ENCODE measurements around the gene CCDC6. TPM values are rescaled to one million over a fixed set of nuclear protein-coding genes. Genes with fewer than 3 reads are reported as not detected.

CCDC6 gene
- total and polyA plus RNA-seq, 2 of the 4 experiments (the other 2 are of a cell fraction): 21.8 to 30.8 TPM

DNA sequence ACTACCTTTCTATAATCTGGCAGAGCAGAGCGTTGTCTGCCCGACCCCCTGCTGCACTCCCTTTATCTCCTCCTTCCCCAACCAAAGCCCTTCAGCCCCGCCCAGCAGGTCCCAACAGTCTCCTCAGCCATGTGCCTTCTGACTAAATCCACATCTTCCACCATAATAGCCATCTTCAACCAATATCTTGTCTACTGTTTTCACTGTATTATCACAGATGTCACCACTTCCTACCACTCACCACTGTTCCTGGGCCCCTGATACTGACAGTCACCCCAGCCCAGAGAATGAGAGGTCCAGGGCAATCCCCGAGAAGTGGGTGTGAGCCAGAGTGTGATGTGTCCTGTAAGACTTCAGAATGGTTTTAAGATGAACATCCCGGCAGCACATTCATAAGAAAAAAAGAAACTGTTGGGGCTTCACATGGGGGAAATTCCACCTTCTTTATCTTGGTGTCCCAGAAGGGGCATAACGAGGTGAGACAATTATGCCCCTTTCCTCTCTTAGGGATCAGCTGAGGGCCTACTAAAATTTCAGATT lies 25.3 kb downstream of the CCDC6 start:
- H2AK5ac ChIP-seq (ENCODE audit: low read depth, low read length): no peak overlapping the region
- ATAC-seq (ENCODE audit: low read depth) (no peak), DNase-seq (no peak)
- H4K8ac ChIP-seq (ENCODE audit: low read depth in 2 of 2, low read length in 2 of 2): no peak overlapping the region
- BruUV-seq (replicated peaks): no TSS peak
- TF ChIP-seq NFE2L2 (IDR thresholded peaks at IDR 0.05; ENCODE audit: low read depth, low read length): no peak
- TF ChIP-seq MXI1 (IDR thresholded peaks at IDR 0.05; ENCODE audit: borderline replicate concordance, low read depth, low read length): no peak
- TF ChIP-seq RFX5 (IDR thresholded peaks at IDR 0.05; ENCODE audit: low read depth, low read length): no peak
- TF ChIP-seq RAD21 (IDR thresholded peaks at IDR 0.05; ENCODE audit: low read length): no peak
- TF ChIP-seq, protein P1, sequence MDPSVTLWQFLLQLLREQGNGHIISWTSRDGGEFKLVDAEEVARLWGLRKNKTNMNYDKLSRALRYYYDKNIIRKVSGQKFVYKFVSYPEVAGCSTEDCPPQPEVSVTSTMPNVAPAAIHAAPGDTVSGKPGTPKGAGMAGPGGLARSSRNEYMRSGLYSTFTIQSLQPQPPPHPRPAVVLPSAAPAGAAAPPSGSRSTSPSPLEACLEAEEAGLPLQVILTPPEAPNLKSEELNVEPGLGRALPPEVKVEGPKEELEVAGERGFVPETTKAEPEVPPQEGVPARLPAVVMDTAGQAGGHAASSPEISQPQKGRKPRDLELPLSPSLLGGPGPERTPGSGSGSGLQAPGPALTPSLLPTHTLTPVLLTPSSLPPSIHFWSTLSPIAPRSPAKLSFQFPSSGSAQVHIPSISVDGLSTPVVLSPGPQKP (IDR thresholded peaks at IDR 0.05; ENCODE audit: borderline replicate concordance, low read depth, low read length): no peak
- TF ChIP-seq CEBPB (IDR thresholded peaks at IDR 0.05; ENCODE audit: low read depth, low read length): no peak
- no peak overlapping the region for H3K9ac ChIP-seq (ENCODE audit: low read depth, low read length)
- H2AFZ ChIP-seq (replicated peaks; ENCODE audit: low read length, poor library complexity): no peak overlapping the region
- H3K27me3 ChIP-seq (ENCODE audit: control insufficient read depth, insufficient read depth, low read length): no peaks in the 10 kb centered on the region
- peaks cover 29 to 62% of the 10 kb centered on the region in 2 experiments for H3K79me1 ChIP-seq (ENCODE audit: low read depth in 1 of 2, low read length in 2 of 2)
- H2BK20ac ChIP-seq (ENCODE audit: low read depth, low read length): no peak overlapping the region
- intact Hi-C loops (cut with micrococcal nuclease): no loop called here
- H3K23ac ChIP-seq (ENCODE audit: low read depth, low read length): no peak overlapping the region
- H3K9me1 ChIP-seq (ENCODE audit: insufficient read depth, low read length): peaks cover 4% of the 10 kb centered on the region; the same call in 1 of the 2 replicates
- no peak overlapping the region for H3K4ac ChIP-seq (ENCODE audit: low read depth, low read length)
- no peaks in the 10 kb centered on the region for H3K9me3 ChIP-seq (ENCODE audit: control insufficient read depth, insufficient read depth, low read length)
- H3K36me3 ChIP-seq (ENCODE audit: control insufficient read depth, insufficient read depth, low read length): no peaks in the 10 kb centered on the region
- no peaks in the 10 kb centered on the region; the same call in 1 of the 2 replicates for H3K4me1 ChIP-seq (ENCODE audit: control insufficient read depth, insufficient read depth, low read length)
- ChIA-PET CTCF (no interaction called here), POLR2A (ENCODE audit: unreplicated experiment) (no interaction called here)
- H2BK15ac ChIP-seq (ENCODE audit: low read depth, low read length): no peak overlapping the region
- no peak overlapping the region for H3K18ac ChIP-seq (ENCODE audit: low read depth, low read length)
- in situ Hi-C loops (cut with MboI; ENCODE audit: low sequenced_read_pairs): loop anchor here (25.0 kb wide), 1 partner anchor 531 kb away; no protein-coding TSS in a partner anchor
- WGBS, 2 experiments (ENCODE audit: extremely low coverage in 2 of 2, insufficient read length in 1 of 2): 86% methylated on average over 2 of the region's 6 CpGs; no CpG with 5 or more reads in 1 of the 2 experiments
- H2BK120ac ChIP-seq (ENCODE audit: low read depth, low read length): no peak overlapping the region
- no peak overlapping the region for H3K56ac ChIP-seq (ENCODE audit: extremely low read depth, insufficient read depth, low read length)
- no peak overlapping the region for H2AK9ac ChIP-seq (replicated peaks; ENCODE audit: low read depth, low read length, poor library complexity)
- no peak overlapping the region for H3K27ac ChIP-seq (ENCODE audit: insufficient read depth, low read length)
- H3K4me2 ChIP-seq (ENCODE audit: low read depth, low read length): no peak overlapping the region
- H4K91ac ChIP-seq (ENCODE audit: insufficient read depth, low read depth, low read length): no peak overlapping the region
- H4K5ac ChIP-seq (ENCODE audit: low read depth, low read length): no peak overlapping the region
- H3K14ac ChIP-seq (replicated peaks; ENCODE audit: low read depth, low read length): no peak overlapping the region
- dilution Hi-C loops (cut with HindIII; ENCODE audit: low sequenced_read_pairs, unreplicated experiment): no loop called here
- H3K4me3 ChIP-seq (ENCODE audit: insufficient read depth, low read depth, low read length): no peak overlapping the region
- H2BK5ac ChIP-seq (ENCODE audit: low read depth, low read length, poor library complexity, severe bottlenecking): no peak overlapping the region
- peaks cover 18% of the 10 kb centered on the region; the same call in 1 of the 2 replicates for H4K20me1 ChIP-seq (ENCODE audit: insufficient read depth, low read length)

All from IMR-90 (cell line).